Cardiac muscle cell (in vitro differentiated cells and primary cell): ENCODE measurements around the gene SLCO2A1. TPM values are rescaled to one million over a fixed set of nuclear protein-coding genes. Genes with fewer than 3 reads are reported as not detected.

Source experiments
- DNase-seq, 2 donors: peaks; one replicate each; pipeline versions ENCODE4 v3.0.0 to v3.0.0-alpha.2; 2010 to 2017; ENCODE audit warnings: low read depth in 1 of 2, low spot score in 1 of 2
- H3K27ac ChIP-seq: fragments of 200-600 bp; sonication (generic); 2 replicates; pipeline ENCODE4 v1.5.1; 2016
- H3K27me3 ChIP-seq: fragments of 200-600 bp; sonication (generic); 2 replicates; pipeline ENCODE4 v1.6.0; 2016; ENCODE audit warnings: control low read depth
- H3K36me3 ChIP-seq: fragments of 200-600 bp; sonication (generic); 2 replicates; pipeline ENCODE4 v1.5.1; 2016; ENCODE audit warnings: control low read depth
- H3K4me1 ChIP-seq: fragments of 200-600 bp; sonication (generic); 2 replicates; pipeline ENCODE4 v1.8.1; 2017; ENCODE audit warnings: low read depth, mild to moderate bottlenecking, mixed run types
- H3K4me3 ChIP-seq: fragments of 200-600 bp; sonication (generic); 2 replicates; pipeline ENCODE4 v1.5.1; 2016; ENCODE audit warnings: mild to moderate bottlenecking
- H3K9me3 ChIP-seq: fragments of 200-600 bp; sonication (generic); 2 replicates; pipeline ENCODE4 v1.5.1; 2017; ENCODE audit warnings: low read depth, mild to moderate bottlenecking, control low read depth
- polyA plus RNA-seq: library from polyadenylated mRNA; unstranded; fragments of >200 nt; fragmentation: Nextera tagmentation; extraction: Ambion mirVana; gene quantifications from 2 replicates; pipeline ENCODE4 v1.2.1, GENCODE V29; 2016
- total RNA-seq: library from RNA; depleted of rRNA; stranded (reverse); fragments of >200 nt; gene quantifications from 2 replicates; pipeline ENCODE4 v1.2.3, GENCODE V29; 2016
- TF ChIP-seq, protein P1 (sequence below): IDR thresholded peaks from 2 replicates; pipeline ENCODE4 v1.5.1; 2012; ENCODE audit warnings: low read depth, mild to moderate bottlenecking, low read length

SLCO2A1 gene
- total and polyA plus RNA-seq, 2 experiments from 2014 or later: 5.1 to 6.1 TPM

DNA sequence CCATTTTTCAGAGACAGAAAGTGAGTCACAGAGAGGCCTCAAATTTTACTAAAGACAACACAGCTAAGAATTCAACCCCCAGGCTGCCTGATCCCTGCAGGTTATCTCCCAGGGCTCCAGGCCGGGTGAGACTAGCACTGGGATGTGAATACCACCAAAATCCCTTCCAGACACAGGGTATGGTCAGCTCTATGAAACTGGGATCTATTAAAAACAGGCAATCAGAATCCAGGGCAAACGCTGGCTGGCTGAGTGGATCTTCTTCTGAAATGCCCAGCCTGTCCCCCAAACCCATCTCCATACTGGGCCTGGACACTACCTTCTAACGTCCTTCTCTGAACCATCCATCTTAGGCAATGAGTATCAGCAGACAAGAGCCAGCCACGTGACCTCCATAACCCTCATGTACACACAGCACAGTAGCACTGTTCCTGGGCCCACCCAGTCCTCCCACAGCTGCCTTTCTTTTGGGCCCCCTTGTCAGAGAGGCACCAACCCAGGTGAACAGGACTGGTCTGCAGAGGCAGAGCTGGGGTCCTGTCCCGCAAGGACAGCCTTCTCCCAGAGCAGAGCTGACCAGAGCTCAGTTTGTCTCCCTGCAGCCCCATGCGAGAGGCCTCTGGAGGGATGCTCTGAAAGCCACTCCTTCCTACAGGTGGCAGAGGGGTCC is 135.9 kb downstream of the SLCO2A1 start:
- Histone ChIP-seq H3K4me1 (no peaks in the 10 kb centered on the region), H3K27ac (no peak overlapping the region), H3K36me3 (no peaks in the 10 kb centered on the region), H3K4me3 (no peak overlapping the region), H3K27me3 (peaks cover 74% of the 10 kb centered on the region), H3K9me3 (no peaks in the 10 kb centered on the region)
- TF ChIP-seq, protein P1, sequence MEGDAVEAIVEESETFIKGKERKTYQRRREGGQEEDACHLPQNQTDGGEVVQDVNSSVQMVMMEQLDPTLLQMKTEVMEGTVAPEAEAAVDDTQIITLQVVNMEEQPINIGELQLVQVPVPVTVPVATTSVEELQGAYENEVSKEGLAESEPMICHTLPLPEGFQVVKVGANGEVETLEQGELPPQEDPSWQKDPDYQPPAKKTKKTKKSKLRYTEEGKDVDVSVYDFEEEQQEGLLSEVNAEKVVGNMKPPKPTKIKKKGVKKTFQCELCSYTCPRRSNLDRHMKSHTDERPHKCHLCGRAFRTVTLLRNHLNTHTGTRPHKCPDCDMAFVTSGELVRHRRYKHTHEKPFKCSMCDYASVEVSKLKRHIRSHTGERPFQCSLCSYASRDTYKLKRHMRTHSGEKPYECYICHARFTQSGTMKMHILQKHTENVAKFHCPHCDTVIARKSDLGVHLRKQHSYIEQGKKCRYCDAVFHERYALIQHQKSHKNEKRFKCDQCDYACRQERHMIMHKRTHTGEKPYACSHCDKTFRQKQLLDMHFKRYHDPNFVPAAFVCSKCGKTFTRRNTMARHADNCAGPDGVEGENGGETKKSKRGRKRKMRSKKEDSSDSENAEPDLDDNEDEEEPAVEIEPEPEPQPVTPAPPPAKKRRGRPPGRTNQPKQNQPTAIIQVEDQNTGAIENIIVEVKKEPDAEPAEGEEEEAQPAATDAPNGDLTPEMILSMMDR: no peak
- DNase-seq: no peak

DNA sequence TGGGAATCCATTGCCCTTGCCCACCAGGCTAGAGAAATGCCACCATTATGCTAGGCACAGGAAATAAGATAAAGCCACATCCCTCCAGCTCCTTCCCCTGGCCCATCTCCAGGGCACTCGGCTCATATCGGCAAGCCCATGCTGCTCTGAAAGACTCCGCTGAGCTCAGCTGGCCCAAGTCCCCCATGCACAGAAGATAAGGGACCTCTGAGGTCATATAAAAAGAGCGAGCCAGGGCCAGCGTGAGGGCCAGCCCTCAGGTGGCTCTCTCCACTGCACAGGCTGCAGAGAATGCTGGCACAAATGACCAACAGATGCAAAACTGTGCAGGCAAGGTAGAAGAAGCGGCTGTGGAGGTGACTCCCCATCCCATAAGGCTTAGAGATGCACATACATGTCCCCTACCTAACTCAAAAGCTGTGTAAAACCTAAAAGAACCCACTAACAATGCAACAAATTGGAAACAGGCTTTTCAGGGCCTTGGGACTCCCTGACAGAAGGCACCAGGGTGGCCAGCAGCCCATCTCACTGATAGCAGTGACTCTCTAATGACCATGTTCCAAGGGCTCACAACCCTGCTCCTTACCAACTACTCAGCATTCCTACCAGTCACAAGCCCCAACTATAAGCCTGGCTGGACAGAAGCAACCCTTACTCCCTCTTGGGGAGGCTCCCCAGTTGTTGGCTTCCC is 137.0 kb downstream of the SLCO2A1 start:
- DNase-seq: no peak
- H3K27me3 ChIP-seq: peaks cover 63% of the 10 kb centered on the region
- no peaks in the 10 kb centered on the region for H3K36me3 ChIP-seq
- H3K4me1 ChIP-seq: no peaks in the 10 kb centered on the region
- TF ChIP-seq, protein P1: no peak
- no peak overlapping the region for H3K27ac ChIP-seq
- no peak overlapping the region for H3K4me3 ChIP-seq
- H3K9me3 ChIP-seq: no peaks in the 10 kb centered on the region

DNA sequence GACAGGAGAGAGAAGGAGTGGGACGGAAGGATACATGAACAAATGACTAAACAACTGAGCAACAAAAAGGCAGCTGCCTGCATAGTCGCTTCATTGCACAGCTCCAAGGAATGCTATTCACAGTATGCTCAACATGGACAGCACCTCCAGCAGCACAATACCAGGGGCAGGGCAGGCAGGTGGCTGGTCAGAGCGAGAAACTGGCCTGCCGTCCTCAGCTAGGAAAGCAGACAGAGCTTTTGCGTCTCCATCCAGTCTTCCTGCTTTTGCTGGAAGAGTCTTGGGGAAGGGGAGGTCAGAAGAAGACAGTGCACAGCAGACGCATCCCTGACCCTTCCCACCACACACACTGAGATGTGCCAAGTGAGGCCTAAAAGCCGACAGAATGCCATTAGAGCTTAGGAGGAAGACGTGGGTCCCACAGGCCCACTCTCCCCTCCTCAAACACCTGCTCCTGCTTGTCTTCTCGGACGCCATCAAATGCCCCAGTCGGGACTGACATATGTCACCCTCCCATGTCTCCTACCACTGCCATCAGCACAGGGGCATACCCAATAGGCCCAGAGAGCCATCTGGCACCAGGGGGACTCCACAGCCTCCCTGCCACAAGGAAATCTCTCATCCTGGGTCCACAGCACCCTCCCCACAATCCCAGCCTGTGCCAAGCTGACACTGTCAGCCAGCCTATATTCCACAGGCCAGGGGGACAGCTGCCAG is 137.9 kb downstream of the SLCO2A1 start:
- no peak overlapping the region for H3K4me3 ChIP-seq
- no peaks in the 10 kb centered on the region for H3K9me3 ChIP-seq
- DNase-seq: no peak
- no peaks in the 10 kb centered on the region for H3K36me3 ChIP-seq
- peaks cover 54% of the 10 kb centered on the region for H3K27me3 ChIP-seq
- TF ChIP-seq, protein P1: no peak
- no peak overlapping the region for H3K27ac ChIP-seq
- no peaks in the 10 kb centered on the region for H3K4me1 ChIP-seq

DNA sequence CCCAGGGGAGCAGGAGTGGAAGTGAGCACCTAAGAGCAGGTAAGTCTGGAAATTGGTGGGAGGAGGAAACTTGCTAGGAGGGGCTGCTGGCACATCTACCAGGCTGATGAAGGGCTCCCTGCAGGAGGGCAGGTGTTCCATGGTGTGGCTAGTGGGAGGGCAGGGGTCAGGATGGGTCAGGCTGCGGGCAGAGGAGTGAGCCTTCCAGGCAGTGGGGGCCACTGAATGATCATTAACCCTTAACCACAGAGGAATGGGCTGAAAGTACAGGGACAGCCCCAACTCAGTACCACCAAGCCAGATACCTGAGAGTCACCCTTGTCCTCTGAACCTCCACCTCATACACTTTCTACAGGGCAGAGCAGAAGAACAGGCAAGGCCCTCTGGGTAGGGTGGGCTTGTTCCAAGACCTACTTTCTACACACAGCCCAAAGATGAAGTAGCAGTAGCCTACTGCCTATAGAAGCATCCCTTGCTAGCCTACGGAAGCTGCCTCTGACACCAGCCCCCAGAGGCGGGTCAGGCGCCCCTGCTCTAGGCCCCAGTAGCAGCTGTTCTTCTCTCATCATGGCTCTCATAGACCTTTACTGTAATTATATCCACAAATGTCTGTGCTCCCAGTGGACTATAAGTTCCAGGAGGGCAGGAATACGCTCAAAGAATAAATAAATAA is 138.6 kb downstream of the SLCO2A1 start:
- no peaks in the 10 kb centered on the region for H3K4me1 ChIP-seq
- DNase-seq: no peak
- no peak overlapping the region for H3K27ac ChIP-seq
- H3K9me3 ChIP-seq: no peaks in the 10 kb centered on the region
- peaks cover 52% of the 10 kb centered on the region for H3K27me3 ChIP-seq
- TF ChIP-seq, protein P1: no peak
- H3K36me3 ChIP-seq: no peaks in the 10 kb centered on the region
- H3K4me3 ChIP-seq: no peak overlapping the region

DNA sequence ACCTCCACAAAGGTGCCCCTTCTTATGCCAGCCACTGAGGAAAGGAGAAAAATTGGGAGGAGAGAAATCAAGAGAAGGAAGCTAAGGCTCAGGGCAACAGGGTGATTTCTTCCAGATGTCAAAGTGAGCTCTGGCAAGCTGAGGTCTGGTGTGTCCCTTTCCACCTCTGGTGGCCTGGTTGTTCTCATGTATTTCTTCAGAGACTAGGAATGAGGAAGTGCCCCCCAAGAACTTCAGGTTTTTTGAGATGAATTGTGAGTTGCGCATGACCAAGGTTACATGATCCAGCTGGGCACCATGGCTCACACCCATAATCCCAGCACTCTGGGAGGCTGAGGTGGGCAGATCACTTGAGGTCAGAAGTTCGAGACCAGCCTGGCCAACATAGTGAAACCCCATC is 139.7 kb downstream of the SLCO2A1 start:
- Histone ChIP-seq H3K27me3 (peaks cover 43% of the 10 kb centered on the region), H3K4me3 (no peak overlapping the region), H3K27ac (no peak overlapping the region), H3K36me3 (no peaks in the 10 kb centered on the region), H3K9me3 (no peaks in the 10 kb centered on the region), H3K4me1 (no peaks in the 10 kb centered on the region)
- TF ChIP-seq, protein P1: no peak
- DNase-seq: no peak
